ENCODE measurements around the gene SLC2A9. TPM values are rescaled to one million over a fixed set of nuclear protein-coding genes. Genes with fewer than 3 reads are reported as not detected.
A peak's percentile ranks its signal among the peaks of the same experiment; 100 is the strongest.

SLC2A9 gene
- total and polyA plus RNA-seq, 2 of the 13 experiments (the other 11 are each of a cell fraction or from before 2014, with no cell fraction given) = 36.2 to 42.3 TPM

GRCh38 chr4:10019521-10020051 is 1.7 kb downstream of the SLC2A9 start (continued):
- TF ChIP-seq, protein P1, sequence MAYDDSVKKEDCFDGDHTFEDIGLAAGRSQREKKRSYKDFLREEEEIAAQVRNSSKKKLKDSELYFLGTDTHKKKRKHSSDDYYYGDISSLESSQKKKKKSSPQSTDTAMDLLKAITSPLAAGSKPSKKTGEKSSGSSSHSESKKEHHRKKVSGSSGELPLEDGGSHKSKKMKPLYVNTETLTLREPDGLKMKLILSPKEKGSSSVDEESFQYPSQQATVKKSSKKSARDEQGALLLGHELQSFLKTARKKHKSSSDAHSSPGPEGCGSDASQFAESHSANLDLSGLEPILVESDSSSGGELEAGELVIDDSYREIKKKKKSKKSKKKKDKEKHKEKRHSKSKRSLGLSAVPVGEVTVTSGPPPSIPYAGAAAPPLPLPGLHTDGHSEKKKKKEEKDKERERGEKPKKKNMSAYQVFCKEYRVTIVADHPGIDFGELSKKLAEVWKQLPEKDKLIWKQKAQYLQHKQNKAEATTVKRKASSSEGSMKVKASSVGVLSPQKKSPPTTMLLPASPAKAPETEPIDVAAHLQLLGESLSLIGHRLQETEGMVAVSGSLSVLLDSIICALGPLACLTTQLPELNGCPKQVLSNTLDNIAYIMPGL (CRISPR knock-in tag; IDR thresholded peaks at IDR 0.05; ENCODE audit: borderline replicate concordance in 1 of 2, low read depth in 1 of 2) = 0 out of 4 replicates have a peak, but pooled peaks of 1 of the 2 experiments have one; percentile 19
- TF ChIP-seq ETV5 (CRISPR knock-in tag; IDR thresholded peaks at IDR 0.05; ENCODE audit: borderline replicate concordance) (no peak), ZNF225 (CRISPR knock-in tag; IDR thresholded peaks at IDR 0.05) (0 out of 2 replicates have a peak, but pooled peaks have one; percentile 41), MXI1 (IDR thresholded peaks at IDR 0.05; ENCODE audit: borderline replicate concordance, low read depth, low read length) (no peak), FOXK2 (IDR thresholded peaks at IDR 0.05) (no peak), TERF1 (CRISPR knock-in tag; IDR thresholded peaks at IDR 0.05) (no peak), TARDBP (CRISPR knock-in tag; IDR thresholded peaks at IDR 0.05) (peak; percentile 40; the same call in 1 of the 2 replicates), ZNF136 (CRISPR knock-in tag; IDR thresholded peaks at IDR 0.05; ENCODE audit: low read depth) (no peak), ZNF646 (CRISPR knock-in tag; IDR thresholded peaks at IDR 0.05) (no peak), MZF1 (CRISPR knock-in tag; IDR thresholded peaks at IDR 0.05; ENCODE audit: borderline replicate concordance) (no peak), ATF7 (IDR thresholded peaks at IDR 0.05) (no peak), ATF7 (CRISPR knock-in tag; IDR thresholded peaks at IDR 0.05) (0 out of 2 replicates have a peak, but pooled peaks have one; percentile 44)
- TF ChIP-seq, protein P2, sequence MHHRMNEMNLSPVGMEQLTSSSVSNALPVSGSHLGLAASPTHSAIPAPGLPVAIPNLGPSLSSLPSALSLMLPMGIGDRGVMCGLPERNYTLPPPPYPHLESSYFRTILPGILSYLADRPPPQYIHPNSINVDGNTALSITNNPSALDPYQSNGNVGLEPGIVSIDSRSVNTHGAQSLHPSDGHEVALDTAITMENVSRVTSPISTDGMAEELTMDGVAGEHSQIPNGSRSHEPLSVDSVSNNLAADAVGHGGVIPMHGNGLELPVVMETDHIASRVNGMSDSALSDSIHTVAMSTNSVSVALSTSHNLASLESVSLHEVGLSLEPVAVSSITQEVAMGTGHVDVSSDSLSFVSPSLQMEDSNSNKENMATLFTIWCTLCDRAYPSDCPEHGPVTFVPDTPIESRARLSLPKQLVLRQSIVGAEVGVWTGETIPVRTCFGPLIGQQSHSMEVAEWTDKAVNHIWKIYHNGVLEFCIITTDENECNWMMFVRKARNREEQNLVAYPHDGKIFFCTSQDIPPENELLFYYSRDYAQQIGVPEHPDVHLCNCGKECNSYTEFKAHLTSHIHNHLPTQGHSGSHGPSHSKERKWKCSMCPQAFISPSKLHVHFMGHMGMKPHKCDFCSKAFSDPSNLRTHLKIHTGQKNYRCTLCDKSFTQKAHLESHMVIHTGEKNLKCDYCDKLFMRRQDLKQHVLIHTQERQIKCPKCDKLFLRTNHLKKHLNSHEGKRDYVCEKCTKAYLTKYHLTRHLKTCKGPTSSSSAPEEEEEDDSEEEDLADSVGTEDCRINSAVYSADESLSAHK (CRISPR knock-in tag; IDR thresholded peaks at IDR 0.05; ENCODE audit: borderline replicate concordance) = no peak
- TF ChIP-seq, protein P3, sequence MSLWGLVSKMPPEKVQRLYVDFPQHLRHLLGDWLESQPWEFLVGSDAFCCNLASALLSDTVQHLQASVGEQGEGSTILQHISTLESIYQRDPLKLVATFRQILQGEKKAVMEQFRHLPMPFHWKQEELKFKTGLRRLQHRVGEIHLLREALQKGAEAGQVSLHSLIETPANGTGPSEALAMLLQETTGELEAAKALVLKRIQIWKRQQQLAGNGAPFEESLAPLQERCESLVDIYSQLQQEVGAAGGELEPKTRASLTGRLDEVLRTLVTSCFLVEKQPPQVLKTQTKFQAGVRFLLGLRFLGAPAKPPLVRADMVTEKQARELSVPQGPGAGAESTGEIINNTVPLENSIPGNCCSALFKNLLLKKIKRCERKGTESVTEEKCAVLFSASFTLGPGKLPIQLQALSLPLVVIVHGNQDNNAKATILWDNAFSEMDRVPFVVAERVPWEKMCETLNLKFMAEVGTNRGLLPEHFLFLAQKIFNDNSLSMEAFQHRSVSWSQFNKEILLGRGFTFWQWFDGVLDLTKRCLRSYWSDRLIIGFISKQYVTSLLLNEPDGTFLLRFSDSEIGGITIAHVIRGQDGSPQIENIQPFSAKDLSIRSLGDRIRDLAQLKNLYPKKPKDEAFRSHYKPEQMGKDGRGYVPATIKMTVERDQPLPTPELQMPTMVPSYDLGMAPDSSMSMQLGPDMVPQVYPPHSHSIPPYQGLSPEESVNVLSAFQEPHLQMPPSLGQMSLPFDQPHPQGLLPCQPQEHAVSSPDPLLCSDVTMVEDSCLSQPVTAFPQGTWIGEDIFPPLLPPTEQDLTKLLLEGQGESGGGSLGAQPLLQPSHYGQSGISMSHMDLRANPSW (CRISPR knock-in tag; IDR thresholded peaks at IDR 0.05; ENCODE audit: borderline replicate concordance) = no peak

All from HepG2 (cell line).